Large intestine (tissue), 12 donors: ENCODE results near the gene GNPTG. TPM values are rescaled to one million over a fixed set of nuclear protein-coding genes. Genes with fewer than 3 reads are reported as not detected.

ENCODE experiments used
- DNase-seq, 2 donors: peaks; one replicate each; pipeline versions ENCODE4 v3.0.0 to v3.0.0-alpha.2; 2013
- H3K27ac ChIP-seq: one replicate; pipeline ENCODE4 v1.5.1; 2013; ENCODE audit warnings: low read length
- H3K27me3 ChIP-seq: 2 replicates; pipeline ENCODE4 v1.6.1; 2013; ENCODE audit warnings: low read length; ENCODE audit not compliant: control insufficient read depth, insufficient read depth
- H3K36me3 ChIP-seq: 2 replicates; pipeline ENCODE4 v1.6.1; 2013; ENCODE audit warnings: low read length; ENCODE audit not compliant: control insufficient read depth, insufficient read depth
- H3K4me1 ChIP-seq: one replicate; pipeline ENCODE4 v1.6.1; 2013; ENCODE audit warnings: low read length; ENCODE audit not compliant: control insufficient read depth, insufficient read depth
- H3K4me3 ChIP-seq: one replicate; pipeline ENCODE4 v1.5.1; 2013; ENCODE audit warnings: low read length
- H3K9me3 ChIP-seq: one replicate; pipeline ENCODE4 v1.6.1; 2013; ENCODE audit warnings: mild to moderate bottlenecking, low read depth, low read length, moderate library complexity; ENCODE audit not compliant: control insufficient read depth
- WGBS: methylation state at CpG from one replicate; pipeline ENCODE4 v1.1.5; 2013; ENCODE audit warnings: low lambda C conversion rate; ENCODE audit not compliant: insufficient coverage; 5-methylcytosine and 5-hydroxymethylcytosine counted together
- long read RNA-seq, 11 donors: transcript quantifications; one replicate each; lab custom pipeline, GENCODE V29; 2026
- polyA plus RNA-seq: library from polyadenylated mRNA; unstranded; fragments of 120-200 nt; gene quantifications from one replicate; pipeline ENCODE4 v1.2.1, GENCODE V29; 2013

GNPTG gene
- 68.3 TPM for polyA plus RNA-seq
- long read RNA-seq, donor 1, transcript GNPTG-201 (11 exons, 1,983 nt) = major isoform, 23 of 42 reads
- long read RNA-seq, donor 1, partial matches to known transcripts = 19 of 42 reads
- long read RNA-seq, donor 1, other reads (novel, unspliced or antisense) = 0 of 42 reads
- long read RNA-seq, donor 2, transcript GNPTG-201 (11 exons, 1,983 nt) = major isoform, 55 of 65 reads
- long read RNA-seq, donor 2, partial matches to known transcripts = 8 of 65 reads
- long read RNA-seq, donor 2, other reads (novel, unspliced or antisense) = 0 of 65 reads
- long read RNA-seq, donor 3 = 0 reads
- long read RNA-seq, donor 4, partial matches to known transcripts = 0 of 4 reads
- long read RNA-seq, donor 4, other reads (novel, unspliced or antisense) = 0 of 4 reads
- long read RNA-seq, donor 5, transcript GNPTG-201 (11 exons, 1,983 nt) = major isoform, 27 of 27 reads
- long read RNA-seq, donor 5, partial matches to known transcripts = 0 of 27 reads
- long read RNA-seq, donor 5, other reads (novel, unspliced or antisense) = 0 of 27 reads
- long read RNA-seq, donor 6, transcript GNPTG-201 (11 exons, 1,983 nt) = major isoform, 43 of 68 reads
- long read RNA-seq, donor 6, partial matches to known transcripts = 25 of 68 reads
- long read RNA-seq, donor 6, other reads (novel, unspliced or antisense) = 0 of 68 reads
- long read RNA-seq, donor 7, transcript GNPTG-201 (11 exons, 1,983 nt) = major isoform, 18 of 38 reads
- long read RNA-seq, donor 7, partial matches to known transcripts = 20 of 38 reads
- long read RNA-seq, donor 7, other reads (novel, unspliced or antisense) = 0 of 38 reads
- long read RNA-seq, donor 8, transcript GNPTG-201 (11 exons, 1,983 nt) = major isoform, 52 of 109 reads
- long read RNA-seq, donor 8, partial matches to known transcripts = 56 of 109 reads
- long read RNA-seq, donor 8, other reads (novel, unspliced or antisense) = 0 of 109 reads
- long read RNA-seq, donor 9, transcript GNPTG-201 (11 exons, 1,983 nt) = major isoform, 61 of 89 reads
- long read RNA-seq, donor 9, partial matches to known transcripts = 24 of 89 reads
- long read RNA-seq, donor 9, other reads (novel, unspliced or antisense) = 0 of 89 reads
- long read RNA-seq, donor 10, transcript GNPTG-201 (11 exons, 1,983 nt) = major isoform, 59 of 81 reads
- long read RNA-seq, donor 10, partial matches to known transcripts = 20 of 81 reads
- long read RNA-seq, donor 10, other reads (novel, unspliced or antisense) = 0 of 81 reads
- long read RNA-seq, donor 11, transcript GNPTG-201 (11 exons, 1,983 nt) = major isoform, 42 of 56 reads
- long read RNA-seq, donor 11, partial matches to known transcripts = 12 of 56 reads
- long read RNA-seq, donor 11, other reads (novel, unspliced or antisense) = 0 of 56 reads

DNA sequence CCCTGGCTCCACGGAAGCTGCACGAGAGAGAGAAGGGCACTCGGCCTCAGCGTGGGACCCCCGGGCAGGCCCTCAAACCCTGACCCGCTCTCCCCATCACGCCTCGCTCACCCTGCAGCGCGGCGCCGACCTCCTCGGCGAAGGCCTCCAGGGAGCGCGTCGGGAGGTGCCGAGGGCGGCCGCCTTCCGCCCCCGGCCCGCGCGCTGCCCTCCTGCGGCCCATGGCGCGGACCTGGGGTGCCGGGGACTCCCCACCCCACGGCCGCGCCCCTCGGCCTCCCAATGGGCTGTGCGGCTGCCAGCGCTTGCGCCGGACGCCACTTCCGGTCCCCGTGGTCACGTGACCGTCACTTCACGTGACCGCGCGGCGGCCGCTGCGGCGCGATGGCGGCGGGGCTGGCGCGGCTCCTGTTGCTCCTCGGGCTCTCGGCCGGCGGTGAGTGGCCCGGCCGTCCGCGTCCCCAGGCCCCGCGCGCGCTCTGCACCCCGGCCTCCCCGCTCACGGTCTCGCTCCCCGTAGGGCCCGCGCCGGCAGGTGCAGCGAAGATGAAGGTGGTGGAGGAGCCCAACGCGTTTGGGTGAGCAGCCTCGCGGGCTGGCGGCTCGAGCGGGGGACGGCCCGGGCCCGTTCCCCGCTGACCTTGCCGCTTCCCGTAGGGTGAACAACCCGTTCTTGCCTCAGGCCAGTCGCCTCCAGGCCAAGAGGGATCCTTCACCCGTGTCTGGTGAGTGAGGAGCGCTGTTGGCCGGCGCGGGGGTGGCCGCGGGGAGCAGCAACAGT, at the start of gene GNPTG, which contains the start of gene TSR3:
Gene GNPTG (plus strand): TSS at position 350 of the 781 bp plus-strand sequence. CDS start 35 bp downstream, at position 385.
Gene TSR3 (minus strand): TSS at position 297 of the 781 bp plus-strand sequence. CDS start 74 bp downstream, at position 223.
- Histone ChIP-seq H3K27ac (no peak within 1 kb of the TSS), H3K4me3 (peak within 1 kb of the TSS; percentile 89), H3K27me3 (no peaks in the 10 kb centered on the region), H3K36me3 (peaks cover 32% of the 10 kb centered on the region), H3K4me1 (peaks cover 4% of the 10 kb centered on the region), H3K9me3 (no peaks in the 10 kb centered on the region)
- WGBS = no CpG with 5 or more reads among the region's 98 CpGs
- peak; percentile 90 for DNase-seq

DNA sequence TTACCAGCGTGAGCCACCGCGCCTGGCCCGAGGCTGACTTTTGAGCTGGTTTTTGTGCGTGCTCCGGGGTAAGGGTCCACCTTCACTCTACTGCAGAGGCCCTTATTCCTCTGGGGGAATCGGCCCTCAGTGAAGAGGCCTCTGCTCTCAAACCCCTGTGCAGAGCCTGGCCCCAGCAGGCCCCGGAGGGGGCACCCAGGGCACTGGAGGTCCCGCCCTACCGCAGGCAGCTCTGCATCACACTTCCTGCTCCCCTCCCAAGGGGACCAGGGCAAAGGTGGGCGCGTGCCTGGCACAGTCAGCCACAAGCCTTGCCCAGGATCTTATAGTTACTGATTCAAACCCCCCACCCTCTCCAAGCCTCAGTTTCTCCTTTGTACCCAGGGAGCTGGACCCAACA, 45.9 kb upstream of the GNPTG start:
- Histone ChIP-seq H3K4me1 (peaks cover 33% of the 10 kb centered on the region), H3K27me3 (peaks cover under 1% of the 10 kb centered on the region), H3K36me3 (no peaks in the 10 kb centered on the region), H3K4me3 (no peak overlapping the region), H3K9me3 (no peaks in the 10 kb centered on the region), H3K27ac (peak overlapping the region; percentile 62)
- WGBS = no CpG with 5 or more reads among the region's 12 CpGs
- DNase-seq = peak; percentile 70 to 87

GRCh38 chr16:1306334-1306733, 45.4 kb upstream of the GNPTG start:
- H3K27me3 ChIP-seq = no peaks in the 10 kb centered on the region
- H3K4me1 ChIP-seq = peaks cover 32% of the 10 kb centered on the region
- H3K4me3 ChIP-seq = no peak overlapping the region
- H3K36me3 ChIP-seq = no peaks in the 10 kb centered on the region
- peak overlapping the region; percentile 62 for H3K27ac ChIP-seq
- no peak for DNase-seq
- H3K9me3 ChIP-seq = no peaks in the 10 kb centered on the region
- no CpG with 5 or more reads among the region's 4 CpGs for WGBS

GRCh38 chr16:1308036-1308976, 43.4 kb upstream of the GNPTG start:
- peak overlapping the region; percentile 37 for H3K27ac ChIP-seq

GRCh38 chr16:1308977-1309885, 42.5 kb upstream of the GNPTG start, which contains the start of gene UBE2I:
TSS of gene UBE2I (plus strand) at chr16:1309636. CDS start at chr16:1314031, 4,395 bp downstream.
- H3K27ac ChIP-seq = peak within 1 kb of the TSS; percentile 98
- no peaks in the 10 kb centered on the region for H3K27me3 ChIP-seq
- H3K36me3 ChIP-seq = peaks cover 17% of the 10 kb centered on the region
- peak; percentile 97 to 100 for DNase-seq
- H3K4me1 ChIP-seq = peaks cover 27% of the 10 kb centered on the region
- peak within 1 kb of the TSS; percentile 86 for H3K4me3 ChIP-seq
- no CpG with 5 or more reads among the region's 117 CpGs for WGBS
- H3K9me3 ChIP-seq = peaks cover 6% of the 10 kb centered on the region

More at GRCh38 chr16:1308036-1308976, 43.4 kb upstream of the GNPTG start:
- H3K4me3 ChIP-seq = peak overlapping the region; percentile 86
- H3K4me1 ChIP-seq = peaks cover 36% of the 10 kb centered on the region
- 39% methylated on average over 4 of the region's 43 CpGs for WGBS
- DNase-seq = no peak
- H3K27me3 ChIP-seq = no peaks in the 10 kb centered on the region
- H3K36me3 ChIP-seq = peaks cover 8% of the 10 kb centered on the region
- no peaks in the 10 kb centered on the region for H3K9me3 ChIP-seq

DNA sequence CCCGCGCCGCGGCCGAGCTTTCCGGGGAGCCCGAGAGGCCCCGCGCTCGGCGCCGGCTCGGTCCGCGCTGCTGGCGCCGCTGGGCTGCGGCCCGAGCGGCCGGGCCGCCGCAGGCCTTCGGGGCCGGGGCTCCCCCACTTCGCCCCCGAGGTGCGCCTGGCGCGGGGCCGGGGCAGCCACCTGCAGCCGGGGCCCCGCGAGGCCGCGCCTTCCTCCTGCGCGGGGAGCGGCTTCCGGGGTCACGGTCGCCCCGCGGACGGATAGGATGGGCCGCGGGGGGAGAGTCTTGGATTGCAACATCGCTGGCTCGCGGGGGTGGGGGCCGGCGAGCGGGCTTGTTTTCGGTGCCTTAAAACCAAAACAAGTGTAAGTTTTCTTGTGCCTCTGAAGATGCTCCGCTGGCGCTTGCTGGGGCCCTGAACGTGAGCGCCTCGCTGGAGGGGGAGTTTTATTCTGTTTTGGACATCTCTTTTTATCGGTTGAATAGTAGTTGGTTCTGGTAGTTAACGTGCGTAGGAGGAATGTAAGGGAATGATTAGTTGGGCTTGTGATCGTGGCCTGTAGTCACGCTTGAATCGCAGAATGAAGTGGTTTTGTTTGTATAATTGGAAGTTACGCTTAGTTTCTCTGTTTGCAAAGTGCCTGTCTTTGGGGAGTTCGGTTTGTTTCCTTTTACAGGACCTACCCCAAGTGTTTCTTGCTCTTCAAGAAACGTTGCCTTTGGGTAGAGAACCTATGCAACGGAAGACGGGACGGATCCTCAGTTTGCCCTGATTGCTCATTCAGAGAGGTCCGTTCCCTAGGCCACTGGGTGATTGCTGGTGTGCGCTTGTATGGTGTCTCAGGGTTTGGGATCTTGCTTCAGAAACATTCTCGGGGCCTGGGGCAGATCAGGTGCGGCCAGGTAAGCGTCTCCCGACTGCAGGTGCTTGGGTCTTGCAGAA, 41.6 kb upstream of the GNPTG start:
- H3K36me3 ChIP-seq = peaks cover 26% of the 10 kb centered on the region
- H3K27me3 ChIP-seq = no peaks in the 10 kb centered on the region
- peaks cover 24% of the 10 kb centered on the region for H3K4me1 ChIP-seq
- H3K4me3 ChIP-seq = peak overlapping the region; percentile 77
- DNase-seq = peak in 1 of 2 donors; percentile 69
- H3K9me3 ChIP-seq = peaks cover 6% of the 10 kb centered on the region
- no CpG with 5 or more reads among the region's 77 CpGs for WGBS
- H3K27ac ChIP-seq = peak overlapping the region; percentile 97

GRCh38 chr16:1310832-1311200, 40.9 kb upstream of the GNPTG start:
- H3K9me3 ChIP-seq = peaks cover 6% of the 10 kb centered on the region
- no CpG with 5 or more reads among the region's 14 CpGs for WGBS
- peak in 1 of 2 donors; percentile 34 for DNase-seq
- H3K4me3 ChIP-seq = peak overlapping the region; percentile 77
- peaks cover 32% of the 10 kb centered on the region for H3K36me3 ChIP-seq
- H3K27me3 ChIP-seq = no peaks in the 10 kb centered on the region
- H3K27ac ChIP-seq = peak overlapping the region; percentile 97
- H3K4me1 ChIP-seq = peaks cover 18% of the 10 kb centered on the region
